Upper lobe of left lung (tissue), 6 donors: Measurements from ENCODE around the gene FMN2. TPM values are rescaled to one million over a fixed set of nuclear protein-coding genes. Genes with fewer than 3 reads are reported as not detected.
"Not testable (repeated sequence)": the region's sequence is repeated elsewhere in the genome, so short reads cannot be mapped to it uniquely, and the experiment has no call there.

Experiments
- ATAC-seq, 2 donors: fragments of 200-7000 bp; cut with Tn5 transposase; one replicate each; pipeline ENCODE4 v1.9.1; 2022; ENCODE audit warnings: mild to moderate bottlenecking in 2 of 2, moderate library complexity in 2 of 2; ENCODE audit not compliant: low FRiP score in 2 of 2
- DNase-seq, 2 donors: peaks; one replicate each; pipeline ENCODE4 v3.0.0-alpha.2; 2019 to 2020
- H3K27ac ChIP-seq, 4 donors: fragments of 200-600 bp; sonication (generic); one replicate each; pipeline ENCODE4 v1.5.1; 2016 to 2019
- H3K27me3 ChIP-seq, 4 donors: fragments of 200-600 bp; sonication (generic); one replicate each; pipeline ENCODE4 v1.5.1; 2017 to 2019
- H3K36me3 ChIP-seq, 4 donors: fragments of 200-600 bp; sonication (generic); one replicate each; pipeline ENCODE4 v1.5.1; 2016 to 2019
- H3K4me1 ChIP-seq, 4 donors: fragments of 200-600 bp; sonication (generic); one replicate each; pipeline ENCODE4 v1.5.1; 2018 to 2019
- H3K4me3 ChIP-seq, 4 donors: fragments of 200-600 bp; sonication (generic); one replicate each; pipeline ENCODE4 v1.5.1; 2017 to 2019; ENCODE audit warnings: mild to moderate bottlenecking in 2 of 4, moderate library complexity in 1 of 4
- H3K9me3 ChIP-seq, 4 donors: fragments of 200-600 bp; sonication (generic); one replicate each; pipeline ENCODE4 v1.5.1; 2018 to 2019
- EP300 ChIP-seq, 4 donors: sonication (generic); formaldehyde crosslinking; IDR thresholded peaks; one replicate each; pipeline ENCODE4 v1.5.1; 2017; ENCODE audit warnings: antibody characterized with exemption in 4 of 4, control low read depth in 2 of 4
- POLR2A ChIP-seq, 4 donors: fragments of 450-650 bp; IDR thresholded peaks; one replicate each; pipeline ENCODE4 v1.5.1; 2016 to 2017; ENCODE audit warnings: antibody characterized with exemption in 4 of 4, mild to moderate bottlenecking in 2 of 4
- POLR2AphosphoS5 ChIP-seq, 2 donors: sonication (generic); formaldehyde crosslinking; IDR thresholded peaks; one replicate each; pipeline ENCODE4 v1.5.1; 2017; ENCODE audit warnings: antibody characterized with exemption in 2 of 2
- WGBS, 2 donors: methylation state at CpG; one replicate each; pipeline ENCODE4 v1.1.5; 2017 to 2018; 5-methylcytosine and 5-hydroxymethylcytosine counted together
- total RNA-seq, 6 donors: library from RNA; depleted of rRNA in 4 of 6; stranded (reverse); fragments of >200 nt in 4 of 6; gene quantifications; one replicate each; pipeline versions ENCODE4 v1.1.0 to v1.2.1, GENCODE V29; 2016 to 2021
- TF ChIP-seq, protein P1 (sequence below), 6 experiments: fragments of 450-650 bp in 4 of 6; fragments of 200-600 bp in 2 of 6; sonication (generic) in 2 of 6; IDR thresholded peaks; one replicate each; pipeline ENCODE4 v1.5.1; 2016 to 2019; ENCODE audit warnings: antibody characterized with exemption in 6 of 6
- donor health status: DM: no; HTN: no; CAD: no; lungs with moderate emphysema.
- donor health status: DM: no; HTN: yes; CAD: no; lungs with severe emphysema.

FMN2 gene
- total RNA-seq, 6 donors from 2014 or later, result 0.06 to 1.0 (median 0.54) TPM; not detected in 1

DNA sequence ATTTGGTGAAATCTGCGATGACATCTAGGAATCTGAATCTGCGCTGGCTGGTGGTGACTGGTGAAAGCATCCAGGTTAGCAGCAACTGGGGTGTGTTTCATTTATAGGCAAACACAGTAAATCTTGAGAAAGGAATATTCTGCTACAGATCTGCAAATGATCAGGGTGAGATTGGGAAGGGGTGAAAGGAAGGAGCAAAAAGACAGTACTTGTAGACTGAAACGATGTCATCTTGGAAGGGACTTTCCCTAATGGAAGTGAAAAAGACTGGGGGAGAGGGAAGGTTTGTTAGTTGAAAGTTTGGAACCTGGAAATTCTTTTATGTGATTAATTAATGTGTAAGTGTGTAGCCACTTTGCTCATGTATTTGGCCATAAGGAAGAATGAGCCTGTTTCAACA is 228.3 kb downstream of the FMN2 start:
- WGBS, 2 donors, result 84 to 88% methylated on average over 3 of the region's 3 CpGs
- H3K9me3 ChIP-seq, result no peaks in the 10 kb centered on the region

DNA sequence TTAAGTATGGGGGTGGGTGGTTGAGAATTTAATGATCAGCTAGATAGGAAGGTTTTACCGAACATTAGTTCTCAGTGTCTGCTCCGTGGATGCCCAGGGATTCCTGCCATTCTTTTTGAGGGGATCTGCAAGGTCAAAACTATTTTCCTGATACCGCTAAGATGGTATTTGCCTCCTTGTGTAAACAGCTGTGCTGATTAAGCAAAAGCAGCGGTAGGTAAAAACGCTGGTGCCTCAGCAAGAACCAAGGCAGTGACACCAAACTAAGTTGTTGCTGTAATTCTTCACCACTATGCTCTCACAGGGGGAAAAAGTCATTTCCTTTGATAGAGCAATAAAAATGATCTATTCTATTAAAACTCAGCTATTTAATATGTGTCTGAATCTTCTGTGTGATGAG is 229.0 kb downstream of the FMN2 start:
- H3K27me3 ChIP-seq, result no peaks in the 10 kb centered on the region
- TF ChIP-seq POLR2AphosphoS5 (IDR thresholded peaks at IDR 0.05) (no peak), POLR2A (IDR thresholded peaks at IDR 0.05) (no peak), EP300 (IDR thresholded peaks at IDR 0.05) (no peak)
- TF ChIP-seq, protein P1, sequence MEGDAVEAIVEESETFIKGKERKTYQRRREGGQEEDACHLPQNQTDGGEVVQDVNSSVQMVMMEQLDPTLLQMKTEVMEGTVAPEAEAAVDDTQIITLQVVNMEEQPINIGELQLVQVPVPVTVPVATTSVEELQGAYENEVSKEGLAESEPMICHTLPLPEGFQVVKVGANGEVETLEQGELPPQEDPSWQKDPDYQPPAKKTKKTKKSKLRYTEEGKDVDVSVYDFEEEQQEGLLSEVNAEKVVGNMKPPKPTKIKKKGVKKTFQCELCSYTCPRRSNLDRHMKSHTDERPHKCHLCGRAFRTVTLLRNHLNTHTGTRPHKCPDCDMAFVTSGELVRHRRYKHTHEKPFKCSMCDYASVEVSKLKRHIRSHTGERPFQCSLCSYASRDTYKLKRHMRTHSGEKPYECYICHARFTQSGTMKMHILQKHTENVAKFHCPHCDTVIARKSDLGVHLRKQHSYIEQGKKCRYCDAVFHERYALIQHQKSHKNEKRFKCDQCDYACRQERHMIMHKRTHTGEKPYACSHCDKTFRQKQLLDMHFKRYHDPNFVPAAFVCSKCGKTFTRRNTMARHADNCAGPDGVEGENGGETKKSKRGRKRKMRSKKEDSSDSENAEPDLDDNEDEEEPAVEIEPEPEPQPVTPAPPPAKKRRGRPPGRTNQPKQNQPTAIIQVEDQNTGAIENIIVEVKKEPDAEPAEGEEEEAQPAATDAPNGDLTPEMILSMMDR (IDR thresholded peaks at IDR 0.05), result no peak
- no peaks in the 10 kb centered on the region for H3K9me3 ChIP-seq
- H3K4me3 ChIP-seq, result no peak overlapping the region
- no peaks in the 10 kb centered on the region for H3K4me1 ChIP-seq
- DNase-seq, result no peak
- no peak overlapping the region for H3K27ac ChIP-seq
- H3K36me3 ChIP-seq, result no peaks in the 10 kb centered on the region
- WGBS, 2 donors, result 46 to 52% methylated on average over 5 of the region's 5 CpGs
- ATAC-seq, result no peak

More for the DNA sequence above, 228.3 kb downstream of the FMN2 start:
- ATAC-seq (no peak), DNase-seq (no peak)
- Histone ChIP-seq H3K27me3 (no peaks in the 10 kb centered on the region), H3K4me1 (no peaks in the 10 kb centered on the region), H3K36me3 (no peaks in the 10 kb centered on the region), H3K4me3 (no peak overlapping the region), H3K27ac (no peak overlapping the region)
- TF ChIP-seq POLR2A (IDR thresholded peaks at IDR 0.05) (no peak), EP300 (IDR thresholded peaks at IDR 0.05) (no peak), POLR2AphosphoS5 (IDR thresholded peaks at IDR 0.05) (no peak)
- TF ChIP-seq, protein P1 (IDR thresholded peaks at IDR 0.05), result no peak

DNA sequence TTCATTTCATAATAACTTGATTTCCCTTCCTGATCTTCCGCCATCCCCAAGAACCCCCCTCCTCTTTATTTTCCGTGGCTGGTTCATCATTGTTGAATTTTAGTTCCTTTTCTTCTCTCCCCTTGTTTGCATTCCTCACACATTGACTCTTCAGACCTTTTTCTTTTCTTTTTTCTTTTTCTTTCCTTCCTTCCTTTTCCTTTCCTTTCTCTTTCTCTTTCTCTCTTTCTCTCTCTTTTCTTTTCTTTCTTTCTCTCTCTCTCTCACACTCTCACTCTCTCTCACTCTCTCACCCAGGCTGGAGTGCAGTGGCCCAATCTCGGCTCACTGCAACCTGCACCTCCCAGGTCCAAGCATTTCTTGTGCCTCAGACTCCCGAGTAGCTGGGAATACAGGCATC is 231.3 kb downstream of the FMN2 start:
- TF ChIP-seq POLR2A (IDR thresholded peaks at IDR 0.05), result no peak
- TF ChIP-seq, protein P1 (IDR thresholded peaks at IDR 0.05), result no peak
- no peak for TF ChIP-seq POLR2AphosphoS5 (IDR thresholded peaks at IDR 0.05)
- TF ChIP-seq EP300 (IDR thresholded peaks at IDR 0.05), result no peak
- ATAC-seq, result no peak
- Histone ChIP-seq H3K27me3 (no peaks in the 10 kb centered on the region), H3K4me3 (no peak overlapping the region), H3K36me3 (no peaks in the 10 kb centered on the region), H3K27ac (no peak overlapping the region), H3K9me3 (no peaks in the 10 kb centered on the region), H3K4me1 (no peaks in the 10 kb centered on the region)
- DNase-seq, result no peak
- 79 to 80% methylated on average over 4 of the region's 4 CpGs for WGBS, 2 donors

DNA sequence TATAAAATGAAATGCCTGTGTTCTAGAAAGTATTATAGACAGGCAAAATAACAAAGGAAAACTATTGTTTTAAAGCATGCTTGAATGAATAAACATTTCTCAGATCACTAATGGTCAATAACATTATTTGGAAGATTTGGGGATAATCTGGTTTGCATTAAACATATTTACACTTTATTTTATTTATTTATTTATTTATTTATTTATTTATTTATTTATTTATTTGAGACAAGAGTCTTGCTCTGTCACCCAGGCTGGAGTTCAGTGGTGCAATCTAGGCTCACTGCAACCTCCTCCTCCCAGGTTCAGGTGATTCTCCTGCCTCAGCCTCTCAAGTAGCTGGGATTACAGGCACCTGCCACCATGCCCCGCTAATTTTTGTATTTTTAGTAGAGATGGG is 236.7 kb downstream of the FMN2 start:
- not testable (repeated sequence) for H3K36me3 ChIP-seq, H3K4me3 ChIP-seq, H3K27ac ChIP-seq, ATAC-seq, H3K9me3 ChIP-seq, H3K27me3 ChIP-seq, DNase-seq, H3K4me1 ChIP-seq
- WGBS, 2 donors, result 82 to 91% methylated on average over 1 of the region's 1 CpG

DNA sequence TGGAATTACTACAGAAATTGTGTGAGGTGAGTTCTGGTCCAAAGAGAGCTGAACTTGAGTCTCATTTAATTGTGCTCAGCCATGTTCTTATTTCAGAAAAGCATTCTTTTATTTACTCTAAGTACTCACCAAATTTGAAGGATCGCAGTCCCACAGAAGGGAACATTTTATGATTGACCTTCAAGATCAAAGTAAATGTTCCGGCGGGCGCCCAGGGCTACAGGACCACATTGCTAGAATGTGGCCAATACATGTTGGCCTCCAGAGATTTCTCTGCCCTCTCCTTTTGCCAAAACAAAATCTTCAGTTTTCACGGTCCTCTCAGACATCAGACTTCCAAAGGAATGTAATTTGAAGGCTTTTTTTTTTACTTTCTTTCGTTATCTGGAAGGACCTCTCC is 237.8 kb downstream of the FMN2 start:
- Histone ChIP-seq H3K9me3 (no peaks in the 10 kb centered on the region), H3K4me1 (peaks cover 0 to 5% (median 0%) of the 10 kb centered on the region in 4 donors), H3K27me3 (no peaks in the 10 kb centered on the region), H3K4me3 (no peak overlapping the region), H3K27ac (no peak overlapping the region), H3K36me3 (no peaks in the 10 kb centered on the region)
- ATAC-seq, result no peak
- TF ChIP-seq, protein P1 (IDR thresholded peaks at IDR 0.05), result no peak
- TF ChIP-seq POLR2AphosphoS5 (IDR thresholded peaks at IDR 0.05) (no peak), EP300 (IDR thresholded peaks at IDR 0.05) (no peak), POLR2A (IDR thresholded peaks at IDR 0.05) (no peak)
- WGBS, 2 donors, result 55 to 58% methylated on average over 6 of the region's 6 CpGs
- DNase-seq, result no peak
